Tibial artery (tissue), 4 donors: ENCODE data around the gene MAPK1IP1L.

Experiments used
- DNase-seq, 2 donors: peaks; one replicate each; pipeline ENCODE4 v3.0.0-alpha.2; 2019
- H3K27ac ChIP-seq, 2 donors: fragments of 200-600 bp; sonication (generic) in 1 of 2; 1 replicate in 1 of 2; 2 replicates in 1 of 2; pipeline ENCODE4 v1.5.1; 2018 to 2019; ENCODE audit warnings: mild to moderate bottlenecking in 1 of 2
- H3K27me3 ChIP-seq, 2 donors: fragments of 200-600 bp; sonication (generic) in 1 of 2; one replicate each; pipeline versions ENCODE4 v1.5.1 to v1.6.0; 2016 to 2019
- H3K36me3 ChIP-seq, 3 donors: fragments of 200-600 bp; sonication (generic) in 2 of 3; one replicate each; pipeline ENCODE4 v1.5.1; 2016 to 2019; ENCODE audit warnings: mild to moderate bottlenecking in 2 of 3
- H3K4me1 ChIP-seq, 4 donors: fragments of 200-600 bp; sonication (generic) in 2 of 4; 1 replicate in 3 of 4; 2 replicates in 1 of 4; pipeline ENCODE4 v1.5.1; 2016 to 2019
- H3K4me3 ChIP-seq, 2 donors: fragments of 200-600 bp; sonication (generic) in 1 of 2; 1 replicate in 1 of 2; 2 replicates in 1 of 2; pipeline ENCODE4 v1.5.1; 2018 to 2019; ENCODE audit warnings: mild to moderate bottlenecking in 2 of 2
- H3K9me3 ChIP-seq, 3 donors: fragments of 200-600 bp; sonication (generic) in 1 of 3; one replicate each; pipeline ENCODE4 v1.5.1; 2016 to 2019
- CTCF ChIP-seq, 2 experiments: fragments of 200-600 bp in 1 of 2; fragments of 450-650 bp in 1 of 2; IDR thresholded peaks; one replicate each; pipeline ENCODE4 v1.5.1; 2017 to 2019; ENCODE audit warnings: antibody characterized with exemption in 2 of 2, mild to moderate bottlenecking in 1 of 2, moderate library complexity in 1 of 2
- intact Hi-C: fragments of 100-400 bp; cut with DNase I; formaldehyde crosslinking; loops from one replicate; pipeline ENCODE4 v1.15.0; 2023; ENCODE audit warnings: low total_unique reads

MAPK1IP1L gene

GRCh38 chr14:55038708-55039107 lies 12.7 kb upstream of the MAPK1IP1L start:
- H3K9me3 ChIP-seq, result no peaks in the 10 kb centered on the region
- no peak overlapping the region for H3K4me3 ChIP-seq
- TF ChIP-seq CTCF (IDR thresholded peaks at IDR 0.05), result no peak
- no peaks in the 10 kb centered on the region for H3K27me3 ChIP-seq
- H3K27ac ChIP-seq, result no peak overlapping the region
- DNase-seq, result no peak
- intact Hi-C loops, result no loop called here
- peaks cover 14 to 27% (median 17%) of the 10 kb centered on the region in 3 donors for H3K36me3 ChIP-seq
- H3K4me1 ChIP-seq, result no peaks in the 10 kb centered on the region

- Histone ChIP-seq H3K4me1 (no peaks in the 10 kb centered on the region), H3K27me3 (no peaks in the 10 kb centered on the region), H3K36me3 (peaks cover 13 to 17% (median 15%) of the 10 kb centered on the region in 3 donors), H3K9me3 (no peaks in the 10 kb centered on the region), H3K27ac (no peak overlapping the region), H3K4me3 (no peak overlapping the region)
- no peak for TF ChIP-seq CTCF (IDR thresholded peaks at IDR 0.05)
- intact Hi-C loops, result no loop called here
- no peak for DNase-seq
These were observed 7.9 kb upstream of the MAPK1IP1L start for GRCh38 chr14:55043528-55043927.

DNA sequence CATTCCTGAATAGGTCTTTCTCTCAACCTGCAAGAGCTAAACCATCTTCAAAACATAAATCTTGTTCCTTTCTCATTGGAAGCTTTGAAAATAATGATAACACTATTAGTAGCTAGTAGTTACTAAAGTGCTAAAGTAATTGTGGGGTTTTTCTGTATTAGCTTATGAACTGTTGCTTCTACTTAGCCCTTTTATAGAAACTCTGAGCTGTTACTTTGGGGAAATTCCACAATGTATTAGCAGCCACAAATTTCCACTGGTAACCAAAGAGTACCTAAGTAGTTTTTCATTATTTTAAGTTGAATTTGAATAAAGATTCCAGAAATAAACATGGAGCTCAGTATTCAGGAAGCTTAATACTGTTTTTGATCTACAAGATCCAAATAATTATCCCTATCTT lies 6.4 kb upstream of the MAPK1IP1L start:
- no peaks in the 10 kb centered on the region for H3K27me3 ChIP-seq
- DNase-seq, result no peak
- TF ChIP-seq CTCF (IDR thresholded peaks at IDR 0.05), result no peak
- no peaks in the 10 kb centered on the region for H3K9me3 ChIP-seq
- intact Hi-C loops, result no loop called here
- peaks cover 13 to 17% (median 15%) of the 10 kb centered on the region in 3 donors for H3K36me3 ChIP-seq
- no peaks in the 10 kb centered on the region for H3K4me1 ChIP-seq
- H3K4me3 ChIP-seq, result no peak overlapping the region
- H3K27ac ChIP-seq, result no peak overlapping the region

DNA sequence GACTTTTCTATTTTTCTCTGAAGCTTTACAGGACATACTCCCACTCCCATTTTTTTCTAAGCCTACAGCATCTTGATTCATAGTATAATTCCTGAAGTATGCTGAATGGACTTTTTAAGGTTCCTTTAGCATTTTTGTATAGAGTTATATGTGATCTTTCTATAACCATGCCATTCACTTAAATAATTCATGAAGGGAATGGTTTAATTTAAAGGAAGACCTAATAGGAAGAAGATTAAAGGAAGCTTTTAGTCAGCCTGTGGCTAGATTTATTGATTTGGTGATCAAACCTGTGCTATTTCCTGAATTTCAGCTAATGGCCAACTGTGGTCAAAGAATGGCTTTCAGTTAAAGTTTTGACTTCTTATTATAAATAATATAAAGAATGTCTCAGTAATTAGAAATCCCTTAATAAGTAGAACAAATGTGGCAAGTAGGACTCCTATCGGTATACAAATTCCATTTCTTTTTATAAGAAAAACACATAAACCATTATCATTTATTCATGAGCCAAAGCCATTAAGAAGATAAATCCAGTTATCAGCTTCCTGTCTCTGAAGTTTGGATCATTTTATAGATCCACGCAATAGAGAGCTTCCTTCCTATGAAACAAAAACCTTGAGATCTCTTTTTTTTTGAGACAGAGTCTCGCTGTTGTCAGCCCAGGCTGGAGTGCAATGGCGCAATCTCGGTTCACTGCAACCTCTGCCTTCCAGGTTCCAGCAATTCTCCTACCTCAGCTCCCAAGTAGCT lies 4.0 kb upstream of the MAPK1IP1L start:
- Histone ChIP-seq H3K36me3 (peaks cover 13 to 17% (median 15%) of the 10 kb centered on the region in 3 donors), H3K27ac (no peak overlapping the region)

GRCh38 chr14:55048900-55049436 lies 2.5 kb upstream of the MAPK1IP1L start:
- H3K36me3 ChIP-seq, result peaks cover 1 to 5% (median 3%) of the 10 kb centered on the region in 3 donors
- H3K9me3 ChIP-seq, result no peaks in the 10 kb centered on the region
- no peak overlapping the region for H3K27ac ChIP-seq
- intact Hi-C loops, result no loop called here
- TF ChIP-seq CTCF (IDR thresholded peaks at IDR 0.05), result no peak
- H3K4me1 ChIP-seq, result peaks cover 0 to 24% (median 10%) of the 10 kb centered on the region in 4 donors
- H3K27me3 ChIP-seq, result no peaks in the 10 kb centered on the region
- no peak overlapping the region for H3K4me3 ChIP-seq
- DNase-seq, result no peak

More for the DNA sequence above, 4.0 kb upstream of the MAPK1IP1L start:
- intact Hi-C loops, result no loop called here
- no peaks in the 10 kb centered on the region for H3K9me3 ChIP-seq
- H3K27me3 ChIP-seq, result no peaks in the 10 kb centered on the region
- H3K4me3 ChIP-seq, result no peak overlapping the region
- peaks cover 0 to 9% (median 2%) of the 10 kb centered on the region in 4 donors for H3K4me1 ChIP-seq
- no peak for DNase-seq
- no peak for TF ChIP-seq CTCF (IDR thresholded peaks at IDR 0.05)
